ENCODE data around the gene FGF8. TPM values are rescaled to one million over a fixed set of nuclear protein-coding genes. Genes with fewer than 3 reads are reported as not detected.

Gene FGF8
- polyA plus RNA-seq, 3 donors = not detected

DNA sequence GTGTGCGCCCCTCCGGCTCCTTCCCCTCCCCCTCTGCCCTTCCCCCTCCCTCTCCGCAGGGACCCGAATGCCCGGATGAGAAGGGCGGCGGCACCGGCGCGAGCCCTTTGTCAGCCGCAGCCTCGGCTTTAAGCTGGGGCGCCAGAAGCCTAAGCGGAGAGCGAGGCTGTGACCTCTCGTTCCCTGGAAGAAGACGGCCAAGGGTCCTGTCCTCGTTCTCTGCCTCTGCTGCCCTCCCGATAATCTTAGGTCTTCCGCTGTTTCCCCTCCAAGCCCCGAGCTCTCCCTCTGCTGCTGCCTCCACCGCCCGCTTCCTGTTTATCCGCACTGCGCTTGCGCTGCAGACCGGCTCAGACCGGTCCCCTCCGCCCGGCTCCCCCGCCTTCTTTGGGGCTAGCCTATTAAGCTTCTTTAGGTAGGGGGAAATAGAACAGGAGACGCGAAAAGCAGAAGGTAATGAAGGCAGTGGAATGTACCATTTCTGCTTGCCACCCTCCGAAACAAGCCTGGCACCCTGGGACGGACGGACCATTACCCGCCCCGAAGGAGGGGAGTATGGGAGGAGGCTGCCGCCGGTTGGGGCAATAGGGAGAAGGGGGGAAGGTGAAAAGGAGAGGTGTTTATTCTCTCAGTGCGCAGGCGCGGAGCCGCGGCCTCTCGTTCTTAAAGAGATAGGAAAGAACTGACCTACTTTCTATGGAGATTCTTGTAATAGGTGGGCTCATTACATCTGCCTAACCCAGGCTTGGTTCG is 42.4 kb upstream of the FGF8 start, which contains the start of gene OGA:
Gene OGA, minus strand, starts transcription at position 326 of the 753 bp plus-strand sequence. CDS start 422 bp downstream, outside the sequence.
- Mint-ChIP-seq H3K4me1 (peaks cover 46% of the 10 kb centered on the region), H3K4me3 (peak within 1 kb of the TSS; percentile 94 to 98), H3K9me3 (no peaks in the 10 kb centered on the region), H3K27me3 (ENCODE audit: low read depth in 3 of 3) (no peaks in the 10 kb centered on the region), H3K36me3 (peaks cover 2 to 15% of the 10 kb centered on the region in 2 donors), H3K27ac (peak within 1 kb of the TSS; percentile 91 to 96 (median 93))
- peak within 1 kb of the TSS; percentile 78 for H3K4me2 ChIP-seq (replicated peaks; ENCODE audit: extremely low read depth, low read length, poor library complexity, severe bottlenecking)
- WGBS (ENCODE audit: insufficient coverage) = 0% methylated on average over 31 of the region's 47 CpGs
- DNase-seq = peak; percentile 98 to 99 (median 99)
- peaks cover 49% of the 10 kb centered on the region for H4K20me1 ChIP-seq (ENCODE audit: insufficient read depth, low read length)
- no peaks in the 10 kb centered on the region for H3K27me3 ChIP-seq (ENCODE audit: control insufficient read depth in 2 of 2, insufficient read depth in 2 of 2, low read length in 2 of 2)
- H3K36me3 ChIP-seq (replicated peaks in 1 of 2; ENCODE audit: control insufficient read depth in 1 of 2, insufficient read depth in 2 of 2, low read length in 2 of 2) = peaks cover 0 to 4% of the 10 kb centered on the region in 2 donors
- H3K4me1 ChIP-seq (ENCODE audit: control insufficient read depth in 1 of 2, insufficient read depth in 2 of 2, low read length in 2 of 2) = peaks cover 28 to 42% of the 10 kb centered on the region in 2 donors
- H3K79me2 ChIP-seq (ENCODE audit: insufficient read depth, low read length) = peaks cover 50% of the 10 kb centered on the region
- intact Hi-C loops (cut with micrococcal nuclease) = loop anchor here in 1 of 2 donors (10.0 kb wide), 1 partner anchor 463 kb away; the partner anchor contains the start of gene BTRC
- H2AFZ ChIP-seq (ENCODE audit: insufficient read depth, low read depth, low read length, poor library complexity, severe bottlenecking) = peak within 1 kb of the TSS; percentile 85
- peak within 1 kb of the TSS; percentile 86 to 97 (median 88) for H3K4me3 ChIP-seq (replicated peaks in 1 of 3; ENCODE audit: low read depth in 2 of 3, low read length in 3 of 3)
- H3K9ac ChIP-seq (ENCODE audit: insufficient read depth, low read length, poor library complexity, severe bottlenecking) = peak within 1 kb of the TSS; percentile 93
- TF ChIP-seq, protein P1, sequence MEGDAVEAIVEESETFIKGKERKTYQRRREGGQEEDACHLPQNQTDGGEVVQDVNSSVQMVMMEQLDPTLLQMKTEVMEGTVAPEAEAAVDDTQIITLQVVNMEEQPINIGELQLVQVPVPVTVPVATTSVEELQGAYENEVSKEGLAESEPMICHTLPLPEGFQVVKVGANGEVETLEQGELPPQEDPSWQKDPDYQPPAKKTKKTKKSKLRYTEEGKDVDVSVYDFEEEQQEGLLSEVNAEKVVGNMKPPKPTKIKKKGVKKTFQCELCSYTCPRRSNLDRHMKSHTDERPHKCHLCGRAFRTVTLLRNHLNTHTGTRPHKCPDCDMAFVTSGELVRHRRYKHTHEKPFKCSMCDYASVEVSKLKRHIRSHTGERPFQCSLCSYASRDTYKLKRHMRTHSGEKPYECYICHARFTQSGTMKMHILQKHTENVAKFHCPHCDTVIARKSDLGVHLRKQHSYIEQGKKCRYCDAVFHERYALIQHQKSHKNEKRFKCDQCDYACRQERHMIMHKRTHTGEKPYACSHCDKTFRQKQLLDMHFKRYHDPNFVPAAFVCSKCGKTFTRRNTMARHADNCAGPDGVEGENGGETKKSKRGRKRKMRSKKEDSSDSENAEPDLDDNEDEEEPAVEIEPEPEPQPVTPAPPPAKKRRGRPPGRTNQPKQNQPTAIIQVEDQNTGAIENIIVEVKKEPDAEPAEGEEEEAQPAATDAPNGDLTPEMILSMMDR (IDR thresholded peaks at IDR 0.05) = no peak
- no peaks in the 10 kb centered on the region for H3K9me3 ChIP-seq (replicated peaks in 1 of 2; ENCODE audit: control insufficient read depth in 1 of 2, insufficient read depth in 1 of 2, low read length in 2 of 2)
- peak within 1 kb of the TSS; percentile 70 to 89 for H3K27ac ChIP-seq (ENCODE audit: low read depth in 1 of 2, low read length in 2 of 2)

GRCh38 chr10:101817337-101818118 is 41.6 kb upstream of the FGF8 start:
- TF ChIP-seq, protein P1 (IDR thresholded peaks at IDR 0.05) = no peak
- Mint-ChIP-seq H3K4me3 (peak overlapping the region; percentile 94 to 98), H3K4me1 (peaks cover 46% of the 10 kb centered on the region), H3K36me3 (peaks cover 8 to 21% of the 10 kb centered on the region in 2 donors), H3K27me3 (ENCODE audit: low read depth in 3 of 3) (no peaks in the 10 kb centered on the region), H3K27ac (peak overlapping the region; percentile 91 to 96 (median 93)), H3K9me3 (no peaks in the 10 kb centered on the region)
- DNase-seq = peak in 2 of 3 donors; percentile 21 to 32
- peak overlapping the region; percentile 78 for H3K4me2 ChIP-seq (replicated peaks; ENCODE audit: extremely low read depth, low read length, poor library complexity, severe bottlenecking)
- H3K9ac ChIP-seq (ENCODE audit: insufficient read depth, low read length, poor library complexity, severe bottlenecking) = peak overlapping the region; percentile 93
- intact Hi-C loops (cut with micrococcal nuclease) = loop anchor here in 1 of 2 donors (10.0 kb wide), 1 partner anchor 463 kb away; the partner anchor contains the start of gene BTRC
- H3K4me1 ChIP-seq (ENCODE audit: control insufficient read depth in 1 of 2, insufficient read depth in 2 of 2, low read length in 2 of 2) = peaks cover 28 to 42% of the 10 kb centered on the region in 2 donors
- peak overlapping the region; percentile 76 for H2AFZ ChIP-seq (ENCODE audit: insufficient read depth, low read depth, low read length, poor library complexity, severe bottlenecking)
- H3K27ac ChIP-seq (ENCODE audit: low read depth in 1 of 2, low read length in 2 of 2) = peak overlapping the region; percentile 70 to 89
- no peaks in the 10 kb centered on the region for H3K9me3 ChIP-seq (replicated peaks in 1 of 2; ENCODE audit: control insufficient read depth in 1 of 2, insufficient read depth in 1 of 2, low read length in 2 of 2)
- peaks cover 57% of the 10 kb centered on the region for H4K20me1 ChIP-seq (ENCODE audit: insufficient read depth, low read length)
- peak overlapping the region; percentile 86 to 97 (median 88) for H3K4me3 ChIP-seq (replicated peaks in 1 of 3; ENCODE audit: low read depth in 2 of 3, low read length in 3 of 3)
- H3K79me2 ChIP-seq (ENCODE audit: insufficient read depth, low read length) = peaks cover 58% of the 10 kb centered on the region
- WGBS (ENCODE audit: insufficient coverage) = under 1% methylated on average over 38 of the region's 44 CpGs
- H3K27me3 ChIP-seq (ENCODE audit: control insufficient read depth in 2 of 2, insufficient read depth in 2 of 2, low read length in 2 of 2) = no peaks in the 10 kb centered on the region
- H3K36me3 ChIP-seq (replicated peaks in 1 of 2; ENCODE audit: control insufficient read depth in 1 of 2, insufficient read depth in 2 of 2, low read length in 2 of 2) = peaks cover 6 to 12% of the 10 kb centered on the region in 2 donors
